GM11168 (cell line): ENCODE results near the gene ATOH8.

Experiments used
- in situ Hi-C: fragments of 300-500 bp; cut with MboI; formaldehyde crosslinking; loops from one replicate; pipeline ENCODE4 v1.12.0; 2022; ENCODE audit warnings: low sequenced_read_pairs; ENCODE audit not compliant: unreplicated experiment

ATOH8 gene

GRCh38 chr2:85750587-85751575 is 2.9 kb upstream of the ATOH8 start:
- in situ Hi-C loops: no loop called here

GRCh38 chr2:85751627-85752026 is 2.2 kb upstream of the ATOH8 start:
- in situ Hi-C loops: no loop called here

GRCh38 chr2:85753035-85753524 is 711 bp upstream of the ATOH8 start:
- in situ Hi-C loops: no loop called here

GRCh38 chr2:85754313-85755095 is 713 bp downstream of the ATOH8 start:
- in situ Hi-C loops: no loop called here

- in situ Hi-C loops: no loop called here
These were observed 1.6 kb downstream of the ATOH8 start for GRCh38 chr2:85755122-85756027.

GRCh38 chr2:85756195-85756594 is 2.4 kb downstream of the ATOH8 start:
- in situ Hi-C loops: no loop called here

GRCh38 chr2:85756822-85757435 is 3.1 kb downstream of the ATOH8 start:
- in situ Hi-C loops: no loop called here

GRCh38 chr2:85757860-85758259 is 4.1 kb downstream of the ATOH8 start:
- in situ Hi-C loops: no loop called here

GRCh38 chr2:85758361-85759256 is 4.8 kb downstream of the ATOH8 start:
- in situ Hi-C loops: no loop called here

- in situ Hi-C loops: no loop called here
These were observed 5.4 kb downstream of the ATOH8 start for GRCh38 chr2:85759257-85759613.

- in situ Hi-C loops: no loop called here
These were observed 6.6 kb downstream of the ATOH8 start for GRCh38 chr2:85760371-85760770.

GRCh38 chr2:85760872-85761271 is 7.1 kb downstream of the ATOH8 start:
- in situ Hi-C loops: no loop called here

GRCh38 chr2:85761512-85761944 is 7.7 kb downstream of the ATOH8 start:
- in situ Hi-C loops: no loop called here

- in situ Hi-C loops: no loop called here
These were observed 8.2 kb downstream of the ATOH8 start for GRCh38 chr2:85761946-85762345.

GRCh38 chr2:85763132-85763531 is 9.3 kb downstream of the ATOH8 start:
- in situ Hi-C loops: no loop called here

GRCh38 chr2:85763831-85764230 is 10.0 kb downstream of the ATOH8 start:
- in situ Hi-C loops: no loop called here

GRCh38 chr2:85765081-85765731 is 11.4 kb downstream of the ATOH8 start:
- in situ Hi-C loops: no loop called here

- in situ Hi-C loops: no loop called here
These were observed 12.4 kb downstream of the ATOH8 start for GRCh38 chr2:85766229-85766628.
